SK-N-SH (cell line): ENCODE measurements around the gene MEF2D. TPM values are rescaled to one million over a fixed set of nuclear protein-coding genes. Genes with fewer than 3 reads are reported as not detected.

Experiments used
- CTCF ChIA-PET: fragments of 300-600, 350-600 bp; formaldehyde crosslinking; extraction: SDS; loops from one replicate; lab custom pipeline; 2021; lab: Yijun Ruan, JAX
- POLR2A ChIA-PET: fragments of 350-600 bp; sonication (Branson Sonifier 250); formaldehyde crosslinking; extraction: SDS; loops from one replicate; lab custom pipeline; 2020; ENCODE audit warnings: antibody characterized with exemption, inconsistent platforms; lab: Yijun Ruan, JAX
- DNase-seq: peaks from one replicate; pipeline ENCODE4 v3.0.0; 2012
- H2AFZ ChIP-seq: fragments of 200-600 bp; sonication (generic); 2 replicates; pipeline ENCODE4 v1.8.1; 2016; ENCODE audit warnings: antibody characterized with exemption, mild to moderate bottlenecking, low read depth
- H3F3A ChIP-seq: fragments of 200-600 bp; sonication (generic); replicated peaks from 2 replicates; pipeline ENCODE3; 2016; ENCODE audit warnings: antibody characterized with exemption, mild to moderate bottlenecking; ENCODE audit not compliant: insufficient read depth
- H3K27ac ChIP-seq, 2 experiments: fragments of 200-500 bp in 1 of 2; fragments of 200-600 bp in 1 of 2; sonication (Bioruptor generic) in 1 of 2; sonication (generic), shearing (Covaris generic) in 1 of 2; 2 replicates each; pipeline versions ENCODE4 v1.5.1 to v1.6.1; 2014 to 2016; ENCODE audit warnings: low read depth in 2 of 2, inconsistent platforms in 1 of 2, low read length in 1 of 2, mild to moderate bottlenecking in 1 of 2, mixed read lengths in 1 of 2
- H3K27me3 ChIP-seq: fragments of 200-600 bp; sonication (generic), shearing (Covaris generic); 2 replicates; pipeline ENCODE4 v1.6.1; 2016; ENCODE audit warnings: mixed run types; ENCODE audit not compliant: insufficient read depth
- H3K36me3 ChIP-seq, 2 experiments: fragments of 200-500 bp in 1 of 2; fragments of 200-600 bp in 1 of 2; sonication (Bioruptor generic) in 1 of 2; sonication (generic) in 1 of 2; replicated peaks in 1 of 2; 2 replicates each; pipeline versions ENCODE3 to v1.5.1; 2014 to 2016; ENCODE audit warnings: low read length in 1 of 2, mild to moderate bottlenecking in 1 of 2; ENCODE audit not compliant: insufficient read depth in 2 of 2, control insufficient read depth in 1 of 2
- H3K4me1 ChIP-seq, 2 experiments: fragments of 200-500 bp in 1 of 2; fragments of 200-600 bp in 1 of 2; sonication (Bioruptor generic) in 1 of 2; sonication (generic), shearing (Covaris generic) in 1 of 2; 2 replicates each; pipeline versions ENCODE4 v1.5.1 to v1.6.1; 2014 to 2016; ENCODE audit warnings: low read depth in 1 of 2, low read length in 1 of 2, mixed run types in 1 of 2; ENCODE audit not compliant: insufficient read depth in 2 of 2, control insufficient read depth in 1 of 2
- H3K4me2 ChIP-seq: fragments of 200-600 bp; sonication (generic), shearing (Covaris generic); 2 replicates; pipeline ENCODE4 v1.6.1; 2017; ENCODE audit warnings: mixed run types
- H3K4me3 ChIP-seq, 2 experiments: fragments of 200-500 bp in 1 of 2; fragments of 200-600 bp in 1 of 2; sonication (Bioruptor generic) in 1 of 2; sonication (generic), shearing (Covaris generic) in 1 of 2; 2 replicates each; pipeline versions ENCODE4 v1.5.1 to v1.8.1; 2014 to 2016; ENCODE audit warnings: low read depth in 2 of 2, inconsistent platforms in 1 of 2, low read length in 1 of 2, mild to moderate bottlenecking in 1 of 2, mixed read lengths in 1 of 2, moderate library complexity in 1 of 2
- H3K79me2 ChIP-seq: fragments of 200-600 bp; sonication (generic); 2 replicates; pipeline ENCODE4 v1.8.1; 2017; ENCODE audit warnings: mild to moderate bottlenecking; ENCODE audit not compliant: insufficient read depth
- H3K9ac ChIP-seq: fragments of 200-600 bp; sonication (generic); 2 replicates; pipeline ENCODE4 v1.6.1; 2017; ENCODE audit warnings: mixed run types
- H3K9me2 ChIP-seq: fragments of 200-600 bp; sonication (generic); 2 replicates; pipeline ENCODE4 v1.6.1; 2017; ENCODE audit warnings: mixed run types
- H3K9me3 ChIP-seq: fragments of 200-600 bp; sonication (generic); 2 replicates; pipeline ENCODE4 v1.6.1; 2017; ENCODE audit warnings: mixed run types, mild to moderate bottlenecking, moderate library complexity
- H4K20me1 ChIP-seq: fragments of 200-600 bp; sonication (generic); 2 replicates; pipeline ENCODE4 v1.6.1; 2017; ENCODE audit warnings: mild to moderate bottlenecking, mixed run types; ENCODE audit not compliant: insufficient read depth
- FOSL2 ChIP-seq: IDR thresholded peaks from 2 replicates; pipeline ENCODE4 v1.4.0; 2012; ENCODE audit warnings: low read depth, mild to moderate bottlenecking, moderate library complexity, borderline replicate concordance
- FOXM1 ChIP-seq: IDR thresholded peaks from 2 replicates; pipeline ENCODE4 v1.4.0; 2012; ENCODE audit warnings: low read depth, mild to moderate bottlenecking
- GABPA ChIP-seq: IDR thresholded peaks from 2 replicates; pipeline ENCODE4 v1.4.0; 2012; ENCODE audit warnings: low read depth, mild to moderate bottlenecking
- GATA2 ChIP-seq: sonication (generic); formaldehyde crosslinking; IDR thresholded peaks from 2 replicates; pipeline ENCODE4 v1.5.0; 2020; ENCODE audit warnings: mild to moderate bottlenecking, missing genetic modification reagents
- JUND ChIP-seq: IDR thresholded peaks from 2 replicates; pipeline ENCODE4 v1.4.0; 2012
- MEF2A ChIP-seq: IDR thresholded peaks from 2 replicates; pipeline ENCODE4 v1.4.0; 2012; ENCODE audit warnings: low read depth, borderline replicate concordance
- MXI1 ChIP-seq: IDR thresholded peaks from 2 replicates; pipeline ENCODE4 v1.6.1; 2012; ENCODE audit warnings: mild to moderate bottlenecking, low read depth, low read length, improper control_type of control experiment
- NRF1 ChIP-seq: IDR thresholded peaks from 2 replicates; pipeline ENCODE4 v1.6.1; 2012; ENCODE audit warnings: low read depth, mild to moderate bottlenecking, low read length
- POLR2AphosphoS5 ChIP-seq: IDR thresholded peaks from 2 replicates; pipeline ENCODE4 v1.6.1; 2012; ENCODE audit warnings: low read depth, low read length
- RAD21 ChIP-seq: IDR thresholded peaks from 2 replicates; pipeline ENCODE4 v1.6.1; 2012; ENCODE audit warnings: mild to moderate bottlenecking, low read length
- RCOR1 ChIP-seq: fragments of 150-350 bp; IDR thresholded peaks from 2 replicates; pipeline ENCODE4 v1.6.1; 2017; ENCODE audit warnings: antibody characterized with exemption, low read length
- SIN3A ChIP-seq: IDR thresholded peaks from 2 replicates; pipeline ENCODE4 v1.6.1; 2012; ENCODE audit warnings: low read depth, mild to moderate bottlenecking, low read length, moderate library complexity, borderline replicate concordance
- TAF1 ChIP-seq: IDR thresholded peaks from 2 replicates; pipeline ENCODE4 v1.6.1; 2012; ENCODE audit warnings: low read depth, mild to moderate bottlenecking, low read length, moderate library complexity, borderline replicate concordance
- TCF12 ChIP-seq: IDR thresholded peaks from 2 replicates; pipeline ENCODE4 v1.4.0; 2012
- YY1 ChIP-seq: IDR thresholded peaks from 2 replicates; pipeline ENCODE4 v1.4.0; 2012; ENCODE audit warnings: low read depth, mild to moderate bottlenecking
- WGBS: methylation state at CpG from one replicate; pipeline ENCODE4 v1.1.6; 2017; ENCODE audit warnings: low lambda C conversion rate; 5-methylcytosine and 5-hydroxymethylcytosine counted together
- polyA plus RNA-seq, 3 experiments: library from polyadenylated mRNA; depleted of rRNA; stranded (reverse); fragments of >200 nt; gene quantifications; 2 replicates each; pipeline ENCODE4 v1.2.3, GENCODE V29; 2012
- TF ChIP-seq, protein P1 (sequence below): IDR thresholded peaks from 2 replicates; pipeline ENCODE4 v1.6.1; 2012; ENCODE audit warnings: mild to moderate bottlenecking, low read depth, low read length, moderate library complexity
- TF ChIP-seq, protein P2 (sequence below): fragments of 150-350 bp; IDR thresholded peaks from 2 replicates; pipeline ENCODE4 v1.6.1; 2017; ENCODE audit warnings: antibody characterized with exemption, low read length, low read depth, borderline replicate concordance
- TF ChIP-seq, protein P3 (sequence below): fragments of 200-600 bp; sonication (generic); IDR thresholded peaks from 2 replicates; pipeline ENCODE4 v1.6.1; 2017; ENCODE audit warnings: antibody characterized with exemption, mild to moderate bottlenecking, moderate library complexity
- TF ChIP-seq, protein P4 (sequence below): IDR thresholded peaks from 2 replicates; pipeline ENCODE4 v1.4.0; 2012; ENCODE audit warnings: low read depth, borderline replicate concordance
- TF ChIP-seq, protein P5 (sequence below): IDR thresholded peaks from 2 replicates; pipeline ENCODE4; 2012

Gene MEF2D
- polyA plus RNA-seq, 1 of the 3 experiments (the other 2 are of a cell fraction): 14.3 TPM

DNA sequence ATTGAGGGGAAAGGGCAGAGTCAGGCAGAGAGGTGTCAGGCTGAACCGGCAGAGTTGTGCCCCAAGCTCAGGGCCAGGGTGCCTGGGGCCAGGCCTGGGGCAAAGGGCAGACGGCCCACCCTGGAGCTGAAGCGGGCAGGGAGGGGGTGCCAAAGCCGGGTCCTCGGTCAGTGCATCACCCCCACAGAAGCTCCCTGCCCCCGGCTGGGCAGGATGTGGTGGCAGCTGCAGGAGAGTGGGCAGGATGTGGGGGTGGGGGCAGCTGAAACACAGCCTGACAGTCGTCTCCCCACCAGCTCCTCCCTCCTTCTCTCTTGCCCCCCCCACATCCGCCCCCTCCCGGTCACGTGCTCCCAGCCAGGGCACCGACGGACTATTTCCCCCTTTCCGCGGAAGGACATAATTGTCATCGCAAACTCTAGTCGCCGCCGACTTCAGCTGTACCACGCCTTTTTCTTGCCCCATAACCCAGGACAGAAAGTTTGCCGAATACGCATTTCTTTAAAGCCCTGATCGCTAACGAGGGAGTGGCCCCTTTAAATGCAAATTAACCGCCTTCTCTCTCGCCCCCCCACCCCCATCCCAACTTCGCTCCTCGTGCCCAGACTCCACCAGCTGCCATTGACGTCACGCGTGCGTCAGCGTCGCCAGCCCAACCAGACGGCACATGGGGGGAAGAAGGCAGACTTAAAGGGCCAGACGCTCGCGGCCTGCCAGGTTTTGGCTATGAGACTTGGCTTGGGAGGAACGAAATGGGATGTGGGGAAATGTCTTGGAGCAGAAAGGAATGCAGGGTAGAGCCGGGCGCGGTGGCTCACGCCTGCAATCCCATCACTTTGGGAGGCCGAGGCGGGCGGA is 4.5 kb upstream of the MEF2D start (continued):
- peak; percentile 42; the same call in 1 of the 2 replicates for TF ChIP-seq FOSL2
- TF ChIP-seq, protein P1, sequence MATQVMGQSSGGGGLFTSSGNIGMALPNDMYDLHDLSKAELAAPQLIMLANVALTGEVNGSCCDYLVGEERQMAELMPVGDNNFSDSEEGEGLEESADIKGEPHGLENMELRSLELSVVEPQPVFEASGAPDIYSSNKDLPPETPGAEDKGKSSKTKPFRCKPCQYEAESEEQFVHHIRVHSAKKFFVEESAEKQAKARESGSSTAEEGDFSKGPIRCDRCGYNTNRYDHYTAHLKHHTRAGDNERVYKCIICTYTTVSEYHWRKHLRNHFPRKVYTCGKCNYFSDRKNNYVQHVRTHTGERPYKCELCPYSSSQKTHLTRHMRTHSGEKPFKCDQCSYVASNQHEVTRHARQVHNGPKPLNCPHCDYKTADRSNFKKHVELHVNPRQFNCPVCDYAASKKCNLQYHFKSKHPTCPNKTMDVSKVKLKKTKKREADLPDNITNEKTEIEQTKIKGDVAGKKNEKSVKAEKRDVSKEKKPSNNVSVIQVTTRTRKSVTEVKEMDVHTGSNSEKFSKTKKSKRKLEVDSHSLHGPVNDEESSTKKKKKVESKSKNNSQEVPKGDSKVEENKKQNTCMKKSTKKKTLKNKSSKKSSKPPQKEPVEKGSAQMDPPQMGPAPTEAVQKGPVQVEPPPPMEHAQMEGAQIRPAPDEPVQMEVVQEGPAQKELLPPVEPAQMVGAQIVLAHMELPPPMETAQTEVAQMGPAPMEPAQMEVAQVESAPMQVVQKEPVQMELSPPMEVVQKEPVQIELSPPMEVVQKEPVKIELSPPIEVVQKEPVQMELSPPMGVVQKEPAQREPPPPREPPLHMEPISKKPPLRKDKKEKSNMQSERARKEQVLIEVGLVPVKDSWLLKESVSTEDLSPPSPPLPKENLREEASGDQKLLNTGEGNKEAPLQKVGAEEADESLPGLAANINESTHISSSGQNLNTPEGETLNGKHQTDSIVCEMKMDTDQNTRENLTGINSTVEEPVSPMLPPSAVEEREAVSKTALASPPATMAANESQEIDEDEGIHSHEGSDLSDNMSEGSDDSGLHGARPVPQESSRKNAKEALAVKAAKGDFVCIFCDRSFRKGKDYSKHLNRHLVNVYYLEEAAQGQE: 0 out of 2 replicates have a peak, but pooled peaks have one; percentile 17
- TF ChIP-seq FOXM1: no peak
- TF ChIP-seq NRF1: no peak
- no peak for TF ChIP-seq TAF1
- TF ChIP-seq, protein P2, sequence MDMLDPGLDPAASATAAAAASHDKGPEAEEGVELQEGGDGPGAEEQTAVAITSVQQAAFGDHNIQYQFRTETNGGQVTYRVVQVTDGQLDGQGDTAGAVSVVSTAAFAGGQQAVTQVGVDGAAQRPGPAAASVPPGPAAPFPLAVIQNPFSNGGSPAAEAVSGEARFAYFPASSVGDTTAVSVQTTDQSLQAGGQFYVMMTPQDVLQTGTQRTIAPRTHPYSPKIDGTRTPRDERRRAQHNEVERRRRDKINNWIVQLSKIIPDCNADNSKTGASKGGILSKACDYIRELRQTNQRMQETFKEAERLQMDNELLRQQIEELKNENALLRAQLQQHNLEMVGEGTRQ: peak; percentile 65; the same call in 1 of the 2 replicates
- TF ChIP-seq TCF12: peak; percentile 51; the same call in 1 of the 2 replicates
- TF ChIP-seq RCOR1: peak; percentile 19; the same call in 1 of the 2 replicates

DNA sequence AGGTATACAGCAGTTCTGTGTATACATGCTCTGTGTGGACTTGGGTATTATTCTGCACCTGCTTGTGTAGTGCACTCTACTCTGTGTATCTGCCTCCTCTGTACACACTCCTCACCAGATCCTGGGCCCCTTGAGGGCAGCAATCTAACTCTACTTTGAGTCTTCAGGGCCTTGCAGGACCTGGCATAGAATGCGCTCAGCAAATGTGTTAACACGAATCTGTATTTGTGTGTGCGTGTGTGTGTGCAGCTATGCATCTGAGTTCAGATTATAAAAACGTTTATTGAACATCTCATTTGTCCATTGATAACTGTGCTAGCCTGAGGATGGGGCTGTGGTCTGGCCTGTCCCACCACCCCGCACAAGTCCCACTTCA is 3.9 kb upstream of the MEF2D start:
- Histone ChIP-seq H4K20me1 (peaks cover 3% of the 10 kb centered on the region), H3K27me3 (no peaks in the 10 kb centered on the region), H3K4me3 (peak overlapping the region in 1 of 2 experiments; percentile 43; a peak in 2 of 4 replicates), H3F3A (peaks cover 32% of the 10 kb centered on the region), H3K9me3 (no peaks in the 10 kb centered on the region), H3K36me3 (no peaks in the 10 kb centered on the region), H3K27ac (peak overlapping the region; percentile 98 to 100), H3K79me2 (peaks cover 19% of the 10 kb centered on the region), H3K4me1 (peaks cover 39 to 46% of the 10 kb centered on the region in 2 experiments), H2AFZ (no peak overlapping the region; the same call in 1 of the 2 replicates), H3K9ac (peak overlapping the region; percentile 77), H3K4me2 (peak overlapping the region; percentile 94), H3K9me2 (no peaks in the 10 kb centered on the region)
- DNase-seq: no peak
- ChIA-PET CTCF (interaction anchor here (0.7 to 1.6 kb wide), 6 partner anchors 24 to 118 kb away, joined by 3 to 9 read pairs (median 3); no protein-coding TSS in a partner anchor), POLR2A (interaction anchor here (0.6 to 0.8 kb wide), 2 partner anchors 47 to 247 kb away, joined by 3 to 4 read pairs; partner anchors contain the start of gene HDGF)
- WGBS: 51% methylated on average over 5 of the region's 5 CpGs
- TF ChIP-seq GATA2 (no peak), RAD21 (no peak), GABPA (no peak), SIN3A (no peak), FOXM1 (no peak), YY1 (no peak), POLR2AphosphoS5 (no peak), MEF2A (no peak), MXI1 (no peak), JUND (no peak), RCOR1 (no peak), NRF1 (no peak)
- TF ChIP-seq, protein P3, sequence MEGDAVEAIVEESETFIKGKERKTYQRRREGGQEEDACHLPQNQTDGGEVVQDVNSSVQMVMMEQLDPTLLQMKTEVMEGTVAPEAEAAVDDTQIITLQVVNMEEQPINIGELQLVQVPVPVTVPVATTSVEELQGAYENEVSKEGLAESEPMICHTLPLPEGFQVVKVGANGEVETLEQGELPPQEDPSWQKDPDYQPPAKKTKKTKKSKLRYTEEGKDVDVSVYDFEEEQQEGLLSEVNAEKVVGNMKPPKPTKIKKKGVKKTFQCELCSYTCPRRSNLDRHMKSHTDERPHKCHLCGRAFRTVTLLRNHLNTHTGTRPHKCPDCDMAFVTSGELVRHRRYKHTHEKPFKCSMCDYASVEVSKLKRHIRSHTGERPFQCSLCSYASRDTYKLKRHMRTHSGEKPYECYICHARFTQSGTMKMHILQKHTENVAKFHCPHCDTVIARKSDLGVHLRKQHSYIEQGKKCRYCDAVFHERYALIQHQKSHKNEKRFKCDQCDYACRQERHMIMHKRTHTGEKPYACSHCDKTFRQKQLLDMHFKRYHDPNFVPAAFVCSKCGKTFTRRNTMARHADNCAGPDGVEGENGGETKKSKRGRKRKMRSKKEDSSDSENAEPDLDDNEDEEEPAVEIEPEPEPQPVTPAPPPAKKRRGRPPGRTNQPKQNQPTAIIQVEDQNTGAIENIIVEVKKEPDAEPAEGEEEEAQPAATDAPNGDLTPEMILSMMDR: no peak
- TF ChIP-seq, protein P4, sequence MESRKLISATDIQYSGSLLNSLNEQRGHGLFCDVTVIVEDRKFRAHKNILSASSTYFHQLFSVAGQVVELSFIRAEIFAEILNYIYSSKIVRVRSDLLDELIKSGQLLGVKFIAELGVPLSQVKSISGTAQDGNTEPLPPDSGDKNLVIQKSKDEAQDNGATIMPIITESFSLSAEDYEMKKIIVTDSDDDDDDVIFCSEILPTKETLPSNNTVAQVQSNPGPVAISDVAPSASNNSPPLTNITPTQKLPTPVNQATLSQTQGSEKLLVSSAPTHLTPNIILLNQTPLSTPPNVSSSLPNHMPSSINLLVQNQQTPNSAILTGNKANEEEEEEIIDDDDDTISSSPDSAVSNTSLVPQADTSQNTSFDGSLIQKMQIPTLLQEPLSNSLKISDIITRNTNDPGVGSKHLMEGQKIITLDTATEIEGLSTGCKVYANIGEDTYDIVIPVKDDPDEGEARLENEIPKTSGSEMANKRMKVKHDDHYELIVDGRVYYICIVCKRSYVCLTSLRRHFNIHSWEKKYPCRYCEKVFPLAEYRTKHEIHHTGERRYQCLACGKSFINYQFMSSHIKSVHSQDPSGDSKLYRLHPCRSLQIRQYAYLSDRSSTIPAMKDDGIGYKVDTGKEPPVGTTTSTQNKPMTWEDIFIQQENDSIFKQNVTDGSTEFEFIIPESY: no peak
- TF ChIP-seq, protein P5, sequence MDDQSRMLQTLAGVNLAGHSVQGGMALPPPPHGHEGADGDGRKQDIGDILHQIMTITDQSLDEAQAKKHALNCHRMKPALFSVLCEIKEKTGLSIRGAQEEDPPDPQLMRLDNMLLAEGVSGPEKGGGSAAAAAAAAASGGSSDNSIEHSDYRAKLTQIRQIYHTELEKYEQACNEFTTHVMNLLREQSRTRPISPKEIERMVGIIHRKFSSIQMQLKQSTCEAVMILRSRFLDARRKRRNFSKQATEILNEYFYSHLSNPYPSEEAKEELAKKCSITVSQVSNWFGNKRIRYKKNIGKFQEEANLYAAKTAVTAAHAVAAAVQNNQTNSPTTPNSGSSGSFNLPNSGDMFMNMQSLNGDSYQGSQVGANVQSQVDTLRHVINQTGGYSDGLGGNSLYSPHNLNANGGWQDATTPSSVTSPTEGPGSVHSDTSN: no peak
